WTC11 (cell line): Measurements from ENCODE around the gene MIER3. TPM values are rescaled to one million over a fixed set of nuclear protein-coding genes. Genes with fewer than 3 reads are reported as not detected.

Source experiments
- ATAC-seq: fragments of 200-7000 bp; cut with Tn5 transposase; 2 replicates; pipeline ENCODE4 v1.10.0; 2021; ENCODE audit warnings: mild to moderate bottlenecking, moderate library complexity
- CTCF ChIA-PET: fragments of 300-600 bp; sonication (Branson Sonifier 250); formaldehyde crosslinking; loops from one replicate; lab custom pipeline; 2021; ENCODE audit warnings: antibody characterized with exemption; lab: Charles Lee
- POLR2A ChIA-PET: fragments of 350-600 bp; sonication (Branson Sonifier 250); formaldehyde crosslinking; loops from one replicate; lab custom pipeline; 2021; ENCODE audit warnings: antibody characterized with exemption; lab: Charles Lee
- DNase-seq: peaks from one replicate; pipeline ENCODE4 v3.0.0; 2021; ENCODE audit warnings: low spot score
- H3K27ac Mint-ChIP-seq: 2 replicates; pipeline ENCODE4 v1.8.0; 2021; ENCODE audit warnings: mixed read lengths
- H3K27me3 Mint-ChIP-seq: 2 replicates; pipeline ENCODE4 v1.8.0; 2021; ENCODE audit warnings: low read depth, mild to moderate bottlenecking, moderate library complexity, mixed read lengths
- H3K36me3 Mint-ChIP-seq: 2 replicates; pipeline ENCODE4 v1.8.0; 2021; ENCODE audit warnings: mixed read lengths
- H3K4me1 Mint-ChIP-seq: 2 replicates; pipeline ENCODE4 v1.8.0; 2022; ENCODE audit warnings: mixed read lengths
- H3K4me3 Mint-ChIP-seq: 2 replicates; pipeline ENCODE4 v1.8.0; 2021; ENCODE audit warnings: mild to moderate bottlenecking, moderate library complexity, mixed read lengths
- H3K9me3 Mint-ChIP-seq: 2 replicates; pipeline ENCODE4 v1.8.0; 2021; ENCODE audit warnings: mixed read lengths
- CREM ChIP-seq: sonication (generic); formaldehyde crosslinking; IDR thresholded peaks from 2 replicates; pipeline ENCODE4 v1.8.1; 2022; ENCODE audit warnings: mild to moderate bottlenecking, missing genetic modification reagents, moderate library complexity
- CTCF ChIP-seq: fragments of 200-600 bp; IDR thresholded peaks from 2 replicates; pipeline ENCODE4 v1.8.0; 2022; ENCODE audit warnings: antibody characterized with exemption
- E2F1 ChIP-seq: sonication (generic); formaldehyde crosslinking; IDR thresholded peaks from 2 replicates; pipeline ENCODE4 v1.8.0; 2022; ENCODE audit warnings: mild to moderate bottlenecking, missing genetic modification reagents
- E2F5 ChIP-seq: sonication (generic); formaldehyde crosslinking; IDR thresholded peaks from 2 replicates; pipeline ENCODE4 v1.8.1; 2022; ENCODE audit warnings: mild to moderate bottlenecking, moderate library complexity, missing genetic modification reagents
- ELF4 ChIP-seq: sonication (generic); formaldehyde crosslinking; IDR thresholded peaks from 2 replicates; pipeline ENCODE4 v1.8.1; 2022; ENCODE audit warnings: low read depth, mild to moderate bottlenecking, moderate library complexity, missing genetic modification reagents
- ESRRA ChIP-seq: sonication (generic); formaldehyde crosslinking; IDR thresholded peaks from 2 replicates; pipeline ENCODE4 v1.8.1; 2022; ENCODE audit warnings: mild to moderate bottlenecking, missing genetic modification reagents, borderline replicate concordance
- ETV6 ChIP-seq: sonication (generic); formaldehyde crosslinking; IDR thresholded peaks from 2 replicates; pipeline ENCODE4 v1.8.1; 2022; ENCODE audit warnings: mild to moderate bottlenecking, missing genetic modification reagents
- IRF2 ChIP-seq: sonication (generic); formaldehyde crosslinking; IDR thresholded peaks from 2 replicates; pipeline ENCODE4 v1.8.0; 2022; ENCODE audit warnings: low read depth, missing genetic modification reagents, borderline replicate concordance
- JAZF1 ChIP-seq: fragments of 250-450 bp; sonication (Bioruptor Pico); IDR thresholded peaks from 2 replicates; pipeline ENCODE4 v1.9.0; 2021; ENCODE audit warnings: moderate library complexity, mild to moderate bottlenecking, inconsistent platforms
- NFATC4 ChIP-seq: fragments of 250-450 bp; sonication (Bioruptor Pico); IDR thresholded peaks from 2 replicates; pipeline ENCODE4 v1.9.0; 2021; ENCODE audit warnings: mild to moderate bottlenecking
- SMAD3 ChIP-seq: sonication (generic); formaldehyde crosslinking; IDR thresholded peaks from 2 replicates; pipeline ENCODE4 v1.8.0; 2022; ENCODE audit warnings: missing genetic modification reagents, mild to moderate bottlenecking, borderline replicate concordance
- SMAD4 ChIP-seq: sonication (generic); formaldehyde crosslinking; IDR thresholded peaks from 2 replicates; pipeline ENCODE4 v1.8.0; 2022; ENCODE audit warnings: mild to moderate bottlenecking, missing genetic modification reagents
- ZNF396 ChIP-seq: fragments of 250-450 bp; sonication (Bioruptor Pico); IDR thresholded peaks from 2 replicates; pipeline ENCODE4 v1.8.0; 2021; ENCODE audit warnings: mild to moderate bottlenecking, moderate library complexity, borderline replicate concordance
- ZNF423 ChIP-seq: fragments of 250-450 bp; sonication (Bioruptor Pico); IDR thresholded peaks from 2 replicates; pipeline ENCODE4 v2.1.2; 2022; ENCODE audit warnings: mild to moderate bottlenecking, moderate library complexity
- total RNA-seq: library from RNA; stranded (reverse); gene quantifications from 3 replicates; pipeline ENCODE4 v1.2.3, GENCODE V29; 2021
- TF ChIP-seq, protein P1 (sequence below): fragments of 250-450 bp; sonication (Bioruptor Pico); IDR thresholded peaks from 2 replicates; pipeline ENCODE4 v2.1.2; 2022; ENCODE audit warnings: mild to moderate bottlenecking, moderate library complexity
- TF ChIP-seq, protein P2 (sequence below): fragments of 250-450 bp; sonication (Bioruptor Pico); IDR thresholded peaks from 2 replicates; pipeline ENCODE4 v1.8.0; 2021; ENCODE audit warnings: mild to moderate bottlenecking

The MIER3 gene
- total RNA-seq, 1 experiment from 2014 or later = 27.8 TPM

- H3K9me3 Mint-ChIP-seq = no peaks in the 10 kb centered on the region
- CTCF ChIA-PET = no interaction called here
- no peak overlapping the region for H3K27ac Mint-ChIP-seq
- no peak overlapping the region for H3K4me3 Mint-ChIP-seq
- ATAC-seq = no peak
- H3K4me1 Mint-ChIP-seq = no peaks in the 10 kb centered on the region
- POLR2A ChIA-PET = no interaction called here
- H3K36me3 Mint-ChIP-seq = peaks cover 82% of the 10 kb centered on the region
- no peak for DNase-seq
- no peaks in the 10 kb centered on the region for H3K27me3 Mint-ChIP-seq
- TF ChIP-seq ZNF396 (CRISPR knock-in tag) = no peak
- no peak for TF ChIP-seq ESRRA (CRISPR knock-in tag)
- no peak for TF ChIP-seq SMAD4 (CRISPR knock-in tag)
- TF ChIP-seq CREM = no peak
- TF ChIP-seq IRF2 (CRISPR knock-in tag) = no peak
- TF ChIP-seq JAZF1 (CRISPR knock-in tag) = no peak
- TF ChIP-seq, protein P1, sequence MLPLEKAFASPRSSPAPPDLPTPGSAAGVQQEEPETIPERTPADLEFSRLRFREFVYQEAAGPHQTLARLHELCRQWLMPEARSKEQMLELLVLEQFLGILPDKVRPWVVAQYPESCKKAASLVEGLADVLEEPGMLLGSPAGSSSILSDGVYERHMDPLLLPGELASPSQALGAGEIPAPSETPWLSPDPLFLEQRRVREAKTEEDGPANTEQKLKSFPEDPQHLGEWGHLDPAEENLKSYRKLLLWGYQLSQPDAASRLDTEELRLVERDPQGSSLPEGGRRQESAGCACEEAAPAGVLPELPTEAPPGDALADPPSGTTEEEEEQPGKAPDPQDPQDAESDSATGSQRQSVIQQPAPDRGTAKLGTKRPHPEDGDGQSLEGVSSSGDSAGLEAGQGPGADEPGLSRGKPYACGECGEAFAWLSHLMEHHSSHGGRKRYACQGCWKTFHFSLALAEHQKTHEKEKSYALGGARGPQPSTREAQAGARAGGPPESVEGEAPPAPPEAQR (CRISPR knock-in tag) = no peak
- no peak for TF ChIP-seq NFATC4
- TF ChIP-seq E2F5 (CRISPR knock-in tag) = no peak
Measured at GRCh38 chr5:56938858-56939257, 13.1 kb downstream of the MIER3 start.

GRCh38 chr5:56934325-56934724, 17.6 kb downstream of the MIER3 start:
- no peaks in the 10 kb centered on the region for H3K27me3 Mint-ChIP-seq
- H3K36me3 Mint-ChIP-seq = peaks cover 66% of the 10 kb centered on the region
- no peak for DNase-seq
- ChIA-PET CTCF (no interaction called here), POLR2A (no interaction called here)
- no peaks in the 10 kb centered on the region for H3K9me3 Mint-ChIP-seq
- TF ChIP-seq SMAD3 (no peak), CTCF (no peak)
- H3K4me1 Mint-ChIP-seq = no peaks in the 10 kb centered on the region
- H3K4me3 Mint-ChIP-seq = no peak overlapping the region
- ATAC-seq = no peak
- H3K27ac Mint-ChIP-seq = no peak overlapping the region

- DNase-seq = no peak
- peaks cover 41% of the 10 kb centered on the region for H3K9me3 Mint-ChIP-seq
- no peaks in the 10 kb centered on the region for H3K27me3 Mint-ChIP-seq
- no peak for TF ChIP-seq ZNF423
- no peak for TF ChIP-seq ELF4 (CRISPR knock-in tag)
- TF ChIP-seq E2F1 = no peak
- TF ChIP-seq, protein P2, sequence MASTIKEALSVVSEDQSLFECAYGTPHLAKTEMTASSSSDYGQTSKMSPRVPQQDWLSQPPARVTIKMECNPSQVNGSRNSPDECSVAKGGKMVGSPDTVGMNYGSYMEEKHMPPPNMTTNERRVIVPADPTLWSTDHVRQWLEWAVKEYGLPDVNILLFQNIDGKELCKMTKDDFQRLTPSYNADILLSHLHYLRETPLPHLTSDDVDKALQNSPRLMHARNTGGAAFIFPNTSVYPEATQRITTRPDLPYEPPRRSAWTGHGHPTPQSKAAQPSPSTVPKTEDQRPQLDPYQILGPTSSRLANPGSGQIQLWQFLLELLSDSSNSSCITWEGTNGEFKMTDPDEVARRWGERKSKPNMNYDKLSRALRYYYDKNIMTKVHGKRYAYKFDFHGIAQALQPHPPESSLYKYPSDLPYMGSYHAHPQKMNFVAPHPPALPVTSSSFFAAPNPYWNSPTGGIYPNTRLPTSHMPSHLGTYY (CRISPR knock-in tag) = no peak
- no peak for TF ChIP-seq ETV6 (CRISPR knock-in tag)
- peaks cover 65% of the 10 kb centered on the region for H3K36me3 Mint-ChIP-seq
- no peak for ATAC-seq
- ChIA-PET POLR2A (no interaction called here), CTCF (no interaction called here)
- H3K4me1 Mint-ChIP-seq = peaks cover 8% of the 10 kb centered on the region
- no peak overlapping the region for H3K4me3 Mint-ChIP-seq
- no peak overlapping the region for H3K27ac Mint-ChIP-seq
Measured at GRCh38 chr5:56922922-56923321, 29.0 kb downstream of the MIER3 start.
